HG02870 (cell line): ENCODE measurements around the gene AFF1.
A peak's percentile ranks its signal among the peaks of the same experiment; 100 is the strongest.
"Not testable (repeated sequence)": the region's sequence is repeated elsewhere in the genome, so short reads cannot be mapped to it uniquely, and the experiment has no call there.

ENCODE experiments used
- ATAC-seq: cut with Tn5 transposase; IDR thresholded peaks from one replicate; pipeline ENCODE4 v1.9.1; 2021; ENCODE audit warnings: mild to moderate bottlenecking, moderate library complexity; ENCODE audit not compliant: unreplicated experiment

The AFF1 gene

GRCh38 chr4:86977621-86978184 lies 42.9 kb downstream of the AFF1 start:
- peak; percentile 89 for ATAC-seq

DNA sequence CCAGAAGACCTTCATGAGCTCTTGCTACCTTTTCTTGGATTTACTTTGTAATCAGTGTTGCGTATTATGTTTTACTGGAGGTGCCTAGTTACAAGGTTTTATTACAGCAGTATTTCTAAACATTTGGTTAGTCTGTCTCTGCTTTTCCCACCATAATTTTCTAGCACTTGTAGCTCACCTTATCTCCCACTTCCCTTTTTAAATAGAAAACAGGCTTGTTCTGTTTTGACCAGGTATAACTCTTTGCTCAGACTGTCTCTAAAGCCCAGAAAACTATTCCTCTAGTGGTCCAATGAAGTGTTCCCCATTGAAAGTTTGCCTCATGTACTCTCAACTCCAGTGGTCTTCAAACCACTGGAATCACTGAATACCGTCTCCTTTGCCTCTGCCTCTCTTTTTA lies 43.9 kb downstream of the AFF1 start:
- ATAC-seq: no peak

DNA sequence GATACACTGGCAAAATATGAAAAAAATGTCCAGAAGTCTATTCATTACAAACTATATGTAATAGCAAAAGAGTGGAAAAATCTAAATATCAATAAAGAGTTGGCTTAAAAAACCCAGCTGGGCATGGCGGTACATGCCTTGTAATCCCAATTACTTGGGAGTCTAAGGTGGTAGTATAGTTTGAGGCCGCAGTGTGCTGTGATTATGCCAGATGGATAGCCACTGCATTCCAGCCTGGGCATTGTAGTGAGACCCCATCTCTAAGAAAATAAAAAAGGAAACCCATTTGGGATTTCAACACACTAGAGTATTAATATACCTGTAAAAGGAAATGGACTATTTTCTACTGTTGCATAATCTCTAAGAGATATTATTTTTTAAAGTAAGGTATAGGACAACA lies 45.4 kb downstream of the AFF1 start:
- ATAC-seq: no peak

- ATAC-seq: no peak
These were observed 47.0 kb downstream of the AFF1 start for GRCh38 chr4:86981789-86982188.

- not testable (repeated sequence) for ATAC-seq
These were observed 51.0 kb downstream of the AFF1 start for GRCh38 chr4:86985852-86986251.

DNA sequence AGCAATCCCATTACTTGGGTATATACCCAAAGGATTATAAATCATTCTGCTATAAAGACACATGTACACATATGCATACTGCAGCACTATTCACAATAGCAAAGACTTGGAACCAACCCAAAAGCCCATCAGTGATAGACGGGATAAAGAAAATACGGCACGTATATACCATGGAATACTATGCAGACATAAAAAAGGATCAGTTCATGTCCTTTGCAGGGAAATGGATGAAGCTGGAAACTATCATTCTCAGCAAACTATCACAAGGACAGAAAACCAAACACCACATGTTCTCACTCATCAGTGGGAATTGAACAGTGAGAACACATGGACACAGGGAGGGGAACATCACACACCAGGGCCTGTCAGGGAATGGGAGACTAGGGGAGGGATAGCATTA lies 54.8 kb downstream of the AFF1 start:
- not testable (repeated sequence) for ATAC-seq

DNA sequence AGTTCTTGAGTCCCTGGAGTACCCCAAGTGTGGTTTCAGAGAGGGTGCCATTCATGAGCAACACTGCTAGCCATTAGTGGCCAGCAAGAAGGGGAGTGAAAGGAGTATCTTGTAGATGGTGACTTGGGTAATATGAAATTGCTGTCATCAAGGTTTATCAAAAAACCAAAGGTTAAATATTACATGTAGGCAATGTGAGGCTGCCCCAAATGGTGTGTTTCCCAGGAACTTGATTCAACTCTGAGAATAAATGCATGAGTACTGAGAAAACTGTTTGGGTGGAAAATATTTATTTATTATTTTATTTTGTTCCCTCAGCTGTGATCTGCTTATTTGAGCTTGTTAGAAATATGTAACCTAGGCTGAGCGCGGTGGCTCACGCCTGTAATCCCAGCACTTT lies 55.7 kb downstream of the AFF1 start:
- no peak for ATAC-seq

DNA sequence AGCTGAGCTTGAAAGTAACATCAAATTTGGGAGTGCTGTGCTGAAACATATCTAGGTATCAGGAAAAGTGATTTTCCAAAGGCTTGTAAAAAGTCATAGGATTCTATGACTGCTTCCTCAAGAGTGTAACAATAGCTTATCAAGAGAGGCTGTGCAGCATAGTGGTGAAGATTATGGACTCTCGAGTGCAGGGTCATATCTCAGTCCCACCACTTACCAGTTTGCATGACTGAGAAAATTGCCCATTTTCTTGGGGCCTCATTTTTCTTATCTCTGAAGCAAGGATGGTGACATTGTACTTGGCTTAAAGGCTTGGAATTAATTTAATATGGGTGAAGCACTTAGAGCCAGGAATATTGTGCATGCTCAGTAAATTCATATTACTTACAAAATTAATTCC lies 57.2 kb downstream of the AFF1 start:
- ATAC-seq: no peak

DNA sequence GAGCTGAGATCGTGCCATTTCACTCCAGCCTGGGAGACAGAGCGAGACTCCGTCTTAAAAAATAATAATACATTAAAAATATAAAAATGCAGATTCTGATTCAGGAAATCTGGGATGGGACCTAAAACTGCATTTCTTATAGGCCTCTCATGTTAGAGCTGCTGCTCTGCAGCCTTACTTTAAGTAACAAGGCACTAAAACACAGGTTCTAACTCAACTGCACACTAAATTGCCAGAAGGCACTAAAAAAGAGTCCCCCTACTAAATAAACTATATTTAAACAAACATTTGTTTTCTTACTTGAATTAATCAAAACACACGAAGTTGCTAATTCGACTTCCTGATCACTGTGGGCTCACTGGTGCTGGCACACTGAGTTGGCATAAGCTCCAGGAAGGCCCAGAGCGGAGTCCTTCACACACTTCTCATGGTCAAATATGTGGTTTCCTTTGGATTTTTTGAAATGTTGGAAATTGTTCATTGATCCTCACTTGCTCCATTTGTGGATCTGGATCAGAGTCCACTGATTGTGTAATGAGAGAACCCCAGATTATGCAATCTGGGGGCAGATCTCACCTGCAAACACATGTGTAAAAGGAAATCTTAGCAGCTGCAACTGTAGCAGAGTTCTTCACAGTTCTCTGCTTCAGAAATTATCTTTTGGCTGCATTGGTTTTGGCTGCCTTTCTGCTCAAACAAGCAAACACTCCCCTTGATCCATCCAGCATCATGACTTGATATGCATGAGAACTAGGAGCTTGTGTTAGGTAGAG lies 59.3 kb downstream of the AFF1 start:
- ATAC-seq: no peak

- ATAC-seq: no peak
These were observed 59.9 kb downstream of the AFF1 start for GRCh38 chr4:86994686-86995085.

DNA sequence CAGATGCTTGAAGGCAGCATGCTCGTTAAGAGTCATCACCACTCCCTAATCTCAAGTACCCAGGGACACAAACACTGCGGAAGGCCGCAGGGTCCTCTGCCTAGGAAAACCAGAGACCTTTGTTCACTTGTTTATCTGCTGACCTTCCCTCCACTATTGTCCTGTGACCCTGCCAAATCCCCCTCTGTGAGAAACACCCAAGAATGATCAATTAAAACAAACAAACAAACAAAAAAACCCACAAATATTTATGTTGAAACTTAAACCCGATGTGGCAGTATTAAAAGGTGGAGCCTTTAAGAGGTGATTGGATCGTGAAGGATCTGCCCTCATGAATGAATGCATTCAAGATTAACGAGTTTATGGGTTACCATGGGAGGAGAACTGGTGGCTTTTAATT lies 61.7 kb downstream of the AFF1 start:
- ATAC-seq: not testable (repeated sequence)

- ATAC-seq: no peak
These were observed 64.4 kb downstream of the AFF1 start for GRCh38 chr4:86999136-86999643.

DNA sequence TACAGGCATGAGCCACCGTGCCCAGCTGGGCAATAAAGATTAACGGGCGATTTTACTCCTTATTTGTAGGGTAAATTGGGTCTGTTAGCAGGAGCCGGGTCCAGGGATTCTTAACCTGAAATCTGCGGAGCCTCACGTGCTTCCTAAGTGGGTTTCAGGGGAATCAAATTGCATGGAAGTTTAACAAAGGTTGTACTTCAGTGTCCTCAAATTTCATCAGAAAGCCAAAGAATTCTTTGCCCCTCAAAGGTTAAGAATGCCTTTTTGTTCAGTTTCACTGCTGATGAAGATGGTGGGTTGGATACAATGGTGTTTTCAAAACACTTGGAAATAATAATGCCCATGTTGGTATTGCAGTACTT lies 67.9 kb downstream of the AFF1 start:
- ATAC-seq: no peak

- no peak for ATAC-seq
These were observed 68.5 kb downstream of the AFF1 start for GRCh38 chr4:87003266-87003665.

GRCh38 chr4:87005369-87005689 lies 70.5 kb downstream of the AFF1 start:
- no peak for ATAC-seq

- ATAC-seq: no peak
These were observed 71.0 kb downstream of the AFF1 start for GRCh38 chr4:87005690-87006425.

GRCh38 chr4:87006426-87006675 lies 71.5 kb downstream of the AFF1 start:
- no peak for ATAC-seq

DNA sequence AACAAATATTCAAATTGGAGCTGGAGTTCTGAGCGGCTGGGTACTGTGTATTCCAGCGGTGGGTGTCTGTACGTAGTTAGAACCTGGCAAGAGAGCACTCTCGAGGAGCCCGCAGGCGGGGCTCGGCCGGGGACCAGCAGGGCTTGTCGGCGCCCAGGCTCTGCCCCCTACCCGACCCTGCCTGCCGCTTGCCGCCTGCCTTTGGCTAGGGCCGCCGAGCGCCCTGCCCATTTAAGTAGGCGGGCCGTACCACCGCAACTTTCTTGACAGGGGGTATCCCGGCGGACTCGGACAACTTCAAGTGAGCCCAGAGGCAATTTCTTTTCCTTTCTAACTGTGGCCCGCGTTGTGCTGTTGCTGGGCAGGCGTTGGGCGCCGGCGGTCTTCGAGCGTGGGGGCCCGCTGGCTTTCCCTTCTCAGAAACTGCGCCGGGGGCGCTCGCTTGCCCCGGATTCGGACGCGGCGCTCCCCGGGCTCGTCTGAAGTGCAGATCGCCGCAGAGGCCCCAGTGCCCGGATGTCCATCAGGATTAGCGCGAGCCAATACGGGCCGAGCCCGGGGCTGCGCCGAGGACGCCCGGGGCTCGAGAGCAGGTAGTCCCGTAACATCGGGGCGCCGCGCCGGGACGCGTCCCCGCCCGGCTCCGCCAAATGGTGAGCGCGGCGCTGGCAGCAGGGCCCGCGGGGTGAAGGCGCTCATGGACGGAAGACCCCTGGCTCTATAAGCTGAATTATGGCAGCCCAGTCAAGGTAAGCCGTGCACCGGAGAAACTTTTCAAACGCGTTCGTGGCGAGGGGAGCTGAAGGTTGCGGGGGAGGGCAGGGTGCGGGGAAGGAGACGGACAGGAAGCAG lies 72.1 kb downstream of the AFF1 start:
- ATAC-seq: peak; percentile 60

DNA sequence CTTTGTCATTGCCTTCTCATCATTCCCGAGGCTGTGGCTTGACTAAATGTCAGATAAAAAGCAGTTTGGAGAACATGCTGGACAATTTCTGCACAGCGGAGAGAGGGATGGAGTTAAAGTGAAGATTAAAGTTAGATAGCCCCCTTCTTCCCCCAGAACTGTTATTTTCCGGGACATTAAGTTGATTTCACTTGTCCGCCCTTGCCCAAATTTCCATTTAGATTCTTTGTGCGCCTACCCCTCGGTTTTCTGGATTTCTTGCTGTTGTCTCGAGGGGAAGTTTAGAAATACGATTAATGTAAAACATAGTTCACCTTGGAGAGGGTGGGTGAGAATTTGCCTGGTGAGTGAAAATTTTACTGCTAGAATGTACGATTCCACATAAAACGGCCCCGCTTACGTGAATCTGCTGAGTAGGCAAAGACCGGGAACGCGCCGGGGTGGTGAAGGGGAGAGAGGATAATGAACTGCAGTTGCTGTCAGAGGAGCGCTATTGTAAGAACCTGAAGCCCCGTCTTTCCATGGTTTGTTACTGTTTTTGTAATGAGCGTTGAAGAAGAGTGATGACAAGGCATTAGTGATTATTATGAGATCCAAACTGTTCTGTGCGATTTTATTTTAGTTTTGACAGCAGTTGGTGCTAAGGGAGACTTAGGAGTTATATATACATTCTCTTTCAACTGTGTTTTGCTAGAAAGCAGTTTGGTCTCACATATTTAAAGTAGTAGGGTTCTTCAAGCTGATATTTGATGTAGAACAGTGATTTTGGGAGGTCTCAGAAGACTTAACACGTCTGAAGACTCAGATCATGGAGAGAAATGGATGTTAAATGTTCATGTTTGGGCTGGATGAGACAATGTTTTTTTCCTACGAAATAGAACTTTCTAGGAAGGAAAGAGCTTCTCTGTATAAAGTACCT lies 73.0 kb downstream of the AFF1 start:
- ATAC-seq: no peak

- no peak for ATAC-seq
These were observed 74.4 kb downstream of the AFF1 start for GRCh38 chr4:87009095-87009648.
